Neuronal stem cell (in vitro differentiated cells): Measurements from ENCODE around the gene DCTN1.

Source experiments
- DNase-seq: peaks from one replicate; pipeline ENCODE4 v3.0.0-alpha.2; 2013; ENCODE audit warnings: low spot score
- H2AFZ ChIP-seq: one replicate; pipeline ENCODE4 v1.6.1; 2013; ENCODE audit warnings: mild to moderate bottlenecking, low read length, inconsistent platforms
- H2AK5ac ChIP-seq: 2 replicates; pipeline ENCODE4 v1.6.1; 2013; ENCODE audit warnings: low read depth, mild to moderate bottlenecking, inconsistent platforms, low read length, moderate library complexity, mixed read lengths
- H2BK120ac ChIP-seq: 2 replicates; pipeline ENCODE4 v1.6.1; 2013; ENCODE audit warnings: low read depth, mild to moderate bottlenecking, inconsistent platforms, low read length, moderate library complexity, mixed read lengths
- H2BK12ac ChIP-seq: one replicate; pipeline ENCODE4 v1.6.1; 2013; ENCODE audit warnings: low read length, inconsistent platforms
- H2BK15ac ChIP-seq: 2 replicates; pipeline ENCODE4 v1.6.1; 2013; ENCODE audit warnings: mild to moderate bottlenecking, low read length, inconsistent platforms, mixed read lengths
- H2BK5ac ChIP-seq: one replicate; pipeline ENCODE4 v1.6.1; 2013; ENCODE audit warnings: inconsistent platforms, mild to moderate bottlenecking, low read length, moderate library complexity
- H3K14ac ChIP-seq: one replicate; pipeline ENCODE4 v1.6.1; 2013; ENCODE audit warnings: low read length, inconsistent platforms
- H3K18ac ChIP-seq: 2 replicates; pipeline ENCODE4 v1.6.1; 2013; ENCODE audit warnings: low read length, inconsistent platforms
- H3K23ac ChIP-seq: 2 replicates; pipeline ENCODE4 v1.6.1; 2013; ENCODE audit warnings: low read depth, mild to moderate bottlenecking, mixed read lengths, low read length, inconsistent platforms; ENCODE audit not compliant: poor library complexity
- H3K27ac ChIP-seq: replicated peaks from 3 replicates; pipeline ENCODE4 v1.5.1; 2013; ENCODE audit warnings: low read length, inconsistent platforms
- H3K27me3 ChIP-seq, 3 experiments: 2 replicates each; pipeline ENCODE4 v1.6.1; 2013; ENCODE audit warnings: low read length in 3 of 3, mild to moderate bottlenecking in 2 of 3, inconsistent platforms in 1 of 3, low read depth in 1 of 3, mixed read lengths in 1 of 3, moderate library complexity in 1 of 3; ENCODE audit not compliant: control insufficient read depth in 3 of 3, insufficient read depth in 3 of 3
- H3K36me3 ChIP-seq, 2 donors: replicated peaks in 1 of 2; 2 replicates each; pipeline ENCODE4 v1.6.1; 2013; ENCODE audit warnings: low read length in 2 of 2; ENCODE audit not compliant: control insufficient read depth in 2 of 2, insufficient read depth in 2 of 2
- H3K4ac ChIP-seq: 2 replicates; pipeline ENCODE4 v1.6.1; 2013; ENCODE audit warnings: inconsistent platforms, mild to moderate bottlenecking, low read length, moderate library complexity
- H3K4me1 ChIP-seq, 2 donors: 1 replicate in 1 of 2; 2 replicates in 1 of 2; pipeline ENCODE4 v1.6.1; 2013; ENCODE audit warnings: low read length in 2 of 2, low read depth in 1 of 2; ENCODE audit not compliant: control insufficient read depth in 2 of 2, insufficient read depth in 1 of 2
- H3K4me2 ChIP-seq: one replicate; pipeline ENCODE4 v1.6.1; 2013; ENCODE audit warnings: mild to moderate bottlenecking, low read length, inconsistent platforms; ENCODE audit not compliant: insufficient read depth, poor library complexity, severe bottlenecking
- H3K4me3 ChIP-seq, 2 donors: 2 replicates each; pipeline ENCODE4 v1.5.1; 2013; ENCODE audit warnings: low read length in 2 of 2, mild to moderate bottlenecking in 2 of 2, inconsistent platforms in 1 of 2, moderate library complexity in 1 of 2
- H3K79me1 ChIP-seq: one replicate; pipeline ENCODE4 v1.6.1; 2013; ENCODE audit warnings: low read depth, mild to moderate bottlenecking, inconsistent platforms, low read length, moderate library complexity
- H3K9ac ChIP-seq: one replicate; pipeline ENCODE4 v1.6.1; 2013; ENCODE audit warnings: mild to moderate bottlenecking, low read depth, low read length, inconsistent platforms; ENCODE audit not compliant: poor library complexity
- H3K9me3 ChIP-seq, 2 donors: replicated peaks in 1 of 2; 2 replicates each; pipeline versions ENCODE3 to v1.6.1; 2013; ENCODE audit warnings: low read length in 2 of 2, mild to moderate bottlenecking in 2 of 2, inconsistent platforms in 1 of 2, low read depth in 1 of 2, mixed read lengths in 1 of 2, moderate library complexity in 1 of 2; ENCODE audit not compliant: control insufficient read depth in 2 of 2, insufficient read depth in 1 of 2
- H4K8ac ChIP-seq: one replicate; pipeline ENCODE4 v1.6.1; 2013; ENCODE audit warnings: low read depth, mild to moderate bottlenecking, inconsistent platforms, low read length, moderate library complexity
- H4K91ac ChIP-seq: one replicate; pipeline ENCODE4 v1.6.1; 2013; ENCODE audit warnings: low read length, low read depth, mild to moderate bottlenecking, inconsistent platforms; ENCODE audit not compliant: poor library complexity
- WGBS, 2 donors: extraction: QIAGEN DNeasy Blood & Tissue Kit; methylation state at CpG; one replicate each; pipeline ENCODE4 v1.1.7; 2013; ENCODE audit warnings: missing lambda C conversion rate in 2 of 2, mixed read lengths in 1 of 2; ENCODE audit not compliant: insufficient read length in 2 of 2, insufficient replicate concordance in 1 of 2; ENCODE audit errors: extremely low coverage in 2 of 2; 5-methylcytosine and 5-hydroxymethylcytosine counted together

The DCTN1 gene

GRCh38 chr2:74367789-74368188, 12.3 kb downstream of the DCTN1 start:
- Histone ChIP-seq H3K79me1 (peaks cover 6% of the 10 kb centered on the region), H3K4me2 (no peak overlapping the region), H3K27me3 (no peaks in the 10 kb centered on the region), H3K9ac (no peak overlapping the region), H2AK5ac (no peak overlapping the region), H3K23ac (no peak overlapping the region), H3K4me3 (no peak overlapping the region), H4K8ac (no peak overlapping the region), H2BK5ac (no peak overlapping the region), H3K18ac (no peak overlapping the region), H3K14ac (no peak overlapping the region), H3K9me3 (peaks cover 0 to 2% of the 10 kb centered on the region in 2 donors), H2BK120ac (no peak overlapping the region), H3K27ac (no peak overlapping the region), H2AFZ (no peak overlapping the region), H2BK15ac (no peak overlapping the region), H4K91ac (no peak overlapping the region), H3K36me3 (peaks cover 88 to 99% of the 10 kb centered on the region in 2 donors), H3K4me1 (peaks cover 0 to 2% of the 10 kb centered on the region in 2 donors), H3K4ac (no peak overlapping the region), H2BK12ac (no peak overlapping the region)
- DNase-seq = no peak
- no CpG with 5 or more reads among the region's 7 CpGs for WGBS, 2 donors

GRCh38 chr2:74366036-74366435, 14.1 kb downstream of the DCTN1 start:
- Histone ChIP-seq H2BK5ac (no peak overlapping the region), H3K14ac (no peak overlapping the region), H2BK15ac (no peak overlapping the region), H3K4me2 (no peak overlapping the region), H3K79me1 (no peaks in the 10 kb centered on the region), H2BK120ac (no peak overlapping the region), H4K8ac (no peak overlapping the region), H3K27me3 (no peaks in the 10 kb centered on the region), H3K9me3 (peaks cover 0 to 2% of the 10 kb centered on the region in 2 donors), H3K36me3 (peaks cover 92 to 100% of the 10 kb centered on the region in 2 donors), H4K91ac (no peak overlapping the region), H3K4me3 (no peak overlapping the region), H3K18ac (no peak overlapping the region), H3K4ac (no peak overlapping the region), H3K9ac (no peak overlapping the region), H2AK5ac (no peak overlapping the region), H3K4me1 (no peaks in the 10 kb centered on the region), H2AFZ (no peak overlapping the region), H3K23ac (no peak overlapping the region), H3K27ac (no peak overlapping the region), H2BK12ac (no peak overlapping the region)
- no peak for DNase-seq
- WGBS, 2 donors = no CpG with 5 or more reads among the region's 3 CpGs

DNA sequence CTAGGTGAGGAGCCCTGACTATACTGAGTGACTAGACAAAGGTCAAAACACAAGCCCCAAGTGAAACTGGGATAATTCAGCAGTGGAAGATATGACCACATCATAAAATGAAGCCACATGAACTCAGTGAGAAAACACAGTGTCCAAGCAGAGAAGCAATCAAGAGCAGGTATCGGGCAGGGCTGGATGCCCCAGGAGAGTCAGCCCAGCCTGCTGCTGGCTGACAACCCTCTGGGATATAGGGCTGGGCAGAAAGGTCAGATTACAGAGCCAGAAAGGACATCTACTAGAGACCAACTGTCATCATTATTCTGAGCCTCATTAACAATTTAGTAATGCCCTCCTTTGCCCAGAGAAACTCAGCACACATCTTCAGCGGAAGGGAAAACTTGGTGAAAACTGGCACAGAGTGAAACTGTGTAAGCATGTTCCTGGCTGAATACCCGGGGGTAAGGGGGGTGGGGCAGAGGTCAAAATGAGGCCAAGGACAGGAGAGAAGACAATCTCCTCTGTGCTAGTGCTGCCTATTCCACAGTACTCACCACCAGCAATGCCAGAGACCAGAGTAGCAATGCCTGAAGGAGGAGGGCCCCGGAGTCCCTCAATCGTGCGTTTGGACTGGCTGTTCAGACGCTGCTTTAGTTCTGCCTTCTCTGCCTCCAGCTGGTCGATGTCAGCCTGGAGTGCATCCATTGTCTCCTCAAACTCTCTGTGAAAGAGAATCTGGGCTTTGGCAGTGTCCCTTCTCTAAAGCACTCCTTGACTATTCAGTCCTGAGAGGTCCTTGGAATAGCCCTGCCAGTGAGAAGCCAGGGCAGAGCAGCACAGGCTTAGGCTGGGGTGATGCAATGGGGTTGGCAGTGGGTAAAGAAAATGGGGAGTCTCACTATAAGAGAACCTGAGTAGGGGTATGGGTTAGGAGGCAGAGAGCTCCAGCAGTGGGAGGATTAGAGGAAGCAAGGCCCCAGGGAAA, 15.3 kb downstream of the DCTN1 start:
- H2BK15ac ChIP-seq = no peak overlapping the region
- H4K91ac ChIP-seq = no peak overlapping the region
- no CpG with 5 or more reads among the region's 8 CpGs for WGBS, 2 donors
- H3K4me1 ChIP-seq = no peaks in the 10 kb centered on the region
- no peak overlapping the region for H2BK120ac ChIP-seq
- H3K23ac ChIP-seq = no peak overlapping the region
- no peak overlapping the region for H2BK12ac ChIP-seq
- H3K9me3 ChIP-seq = peaks cover 0 to 2% of the 10 kb centered on the region in 2 donors
- peak overlapping the region; percentile 49 for H2BK5ac ChIP-seq
- DNase-seq = no peak
- H4K8ac ChIP-seq = no peak overlapping the region
- H3K27ac ChIP-seq = no peak overlapping the region
- H3K36me3 ChIP-seq = peaks cover 90 to 100% of the 10 kb centered on the region in 2 donors
- no peak overlapping the region for H3K4ac ChIP-seq
- H3K79me1 ChIP-seq = no peaks in the 10 kb centered on the region
- no peak overlapping the region for H2AK5ac ChIP-seq
- H3K4me3 ChIP-seq = no peak overlapping the region
- no peak overlapping the region for H2AFZ ChIP-seq
- H3K4me2 ChIP-seq = no peak overlapping the region
- H3K18ac ChIP-seq = no peak overlapping the region
- no peak overlapping the region for H3K14ac ChIP-seq
- no peaks in the 10 kb centered on the region for H3K27me3 ChIP-seq
- no peak overlapping the region for H3K9ac ChIP-seq

DNA sequence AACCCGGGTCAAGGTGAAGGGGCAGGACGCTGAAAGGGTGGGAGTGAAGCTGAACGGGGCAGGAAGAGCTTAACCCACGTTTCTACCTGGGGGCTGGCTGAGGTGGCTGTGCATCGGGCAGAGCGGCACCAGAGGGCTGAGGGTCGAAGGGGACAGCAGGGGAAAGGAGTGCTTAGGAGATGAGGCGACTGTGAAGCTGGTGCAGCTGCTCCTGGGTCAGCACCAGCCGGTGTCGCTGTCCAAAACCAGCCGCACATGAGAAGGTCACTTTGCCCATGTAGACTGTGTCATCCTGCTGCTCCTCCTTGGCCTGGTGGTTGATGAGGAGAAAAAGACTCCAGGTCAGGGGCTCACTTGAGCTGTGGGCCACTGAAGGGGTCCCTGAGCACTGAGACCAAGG, 18.8 kb downstream of the DCTN1 start:
- Histone ChIP-seq H3K79me1 (no peaks in the 10 kb centered on the region), H3K14ac (no peak overlapping the region), H3K4me1 (no peaks in the 10 kb centered on the region), H3K36me3 (peaks cover 75 to 98% of the 10 kb centered on the region in 2 donors), H2BK5ac (no peak overlapping the region), H2AFZ (no peak overlapping the region), H3K18ac (no peak overlapping the region), H3K4me3 (no peak overlapping the region), H2AK5ac (no peak overlapping the region), H3K23ac (peak overlapping the region; percentile 10), H3K27ac (no peak overlapping the region), H2BK12ac (no peak overlapping the region), H3K9me3 (no peaks in the 10 kb centered on the region), H3K27me3 (no peaks in the 10 kb centered on the region), H3K4ac (no peak overlapping the region), H2BK15ac (no peak overlapping the region), H4K8ac (no peak overlapping the region), H2BK120ac (no peak overlapping the region), H3K9ac (no peak overlapping the region), H3K4me2 (no peak overlapping the region), H4K91ac (no peak overlapping the region)
- no peak for DNase-seq
- no CpG with 5 or more reads among the region's 11 CpGs for WGBS, 2 donors
